ENCODE measurements around the gene DSCAML1.

Gene DSCAML1

GRCh38 chr11:117639601-117640000 is 157.4 kb downstream of the DSCAML1 start:
- no peak for TF ChIP-seq CTCF (IDR thresholded peaks at IDR 0.05)
- Mint-ChIP-seq H3K27me3 (ENCODE audit: low read depth, poor library complexity) (peaks cover 43% of the 10 kb centered on the region), H3K4me3 (no peak overlapping the region), H3K9me3 (no peaks in the 10 kb centered on the region), H3K4me1 (peaks cover 36% of the 10 kb centered on the region), H3K27ac (no peak overlapping the region), H3K36me3 (ENCODE audit: low read depth) (no peaks in the 10 kb centered on the region)
- DNase-seq, result no peak

GRCh38 chr11:117638911-117639543 is 158.0 kb downstream of the DSCAML1 start:
- peaks cover 34% of the 10 kb centered on the region for H3K4me1 Mint-ChIP-seq
- H3K27ac Mint-ChIP-seq, result no peak overlapping the region
- peaks cover 41% of the 10 kb centered on the region for H3K27me3 Mint-ChIP-seq (ENCODE audit: low read depth, poor library complexity)
- H3K36me3 Mint-ChIP-seq (ENCODE audit: low read depth), result no peaks in the 10 kb centered on the region
- no peak for DNase-seq
- H3K4me3 Mint-ChIP-seq, result no peak overlapping the region
- no peak for TF ChIP-seq CTCF (IDR thresholded peaks at IDR 0.05)
- H3K9me3 Mint-ChIP-seq, result no peaks in the 10 kb centered on the region

GRCh38 chr11:117634756-117635603 is 162.0 kb downstream of the DSCAML1 start:
- Mint-ChIP-seq H3K36me3 (ENCODE audit: low read depth) (no peaks in the 10 kb centered on the region), H3K4me3 (no peak overlapping the region), H3K9me3 (no peaks in the 10 kb centered on the region), H3K4me1 (peaks cover 23% of the 10 kb centered on the region), H3K27ac (no peak overlapping the region), H3K27me3 (ENCODE audit: low read depth, poor library complexity) (peaks cover 28% of the 10 kb centered on the region)
- TF ChIP-seq CTCF (IDR thresholded peaks at IDR 0.05), result no peak
- peak; percentile 17 for DNase-seq

- no peak overlapping the region for H3K4me3 Mint-ChIP-seq
- no peak for TF ChIP-seq CTCF (IDR thresholded peaks at IDR 0.05)
- H3K36me3 Mint-ChIP-seq (ENCODE audit: low read depth), result no peaks in the 10 kb centered on the region
- peaks cover 23% of the 10 kb centered on the region for H3K4me1 Mint-ChIP-seq
- H3K9me3 Mint-ChIP-seq, result no peaks in the 10 kb centered on the region
- no peak for DNase-seq
- H3K27me3 Mint-ChIP-seq (ENCODE audit: low read depth, poor library complexity), result peaks cover 32% of the 10 kb centered on the region
- no peak overlapping the region for H3K27ac Mint-ChIP-seq
Observed at GRCh38 chr11:117633976-117634755, 162.8 kb downstream of the DSCAML1 start.

- Mint-ChIP-seq H3K36me3 (ENCODE audit: low read depth) (no peaks in the 10 kb centered on the region), H3K4me1 (peaks cover 23% of the 10 kb centered on the region), H3K9me3 (no peaks in the 10 kb centered on the region), H3K4me3 (no peak overlapping the region), H3K27me3 (ENCODE audit: low read depth, poor library complexity) (peaks cover 38% of the 10 kb centered on the region), H3K27ac (no peak overlapping the region)
- no peak for TF ChIP-seq CTCF (IDR thresholded peaks at IDR 0.05)
- no peak for DNase-seq
Observed at GRCh38 chr11:117633186-117633754, 163.7 kb downstream of the DSCAML1 start.
